Fibroblast of skin of right biceps (primary cell): Measurements from ENCODE around the gene SAP25.
"Not testable (repeated sequence)": the region's sequence is repeated elsewhere in the genome, so short reads cannot be mapped to it uniquely, and the experiment has no call there.

Source experiments
- DNase-seq: peaks from one replicate; pipeline ENCODE4 v3.0.0-alpha.2; 2013

SAP25 gene

GRCh38 chr7:100556541-100556940 lies 17.2 kb downstream of the SAP25 start:
- no peak for DNase-seq

GRCh38 chr7:100555701-100556100 lies 18.0 kb downstream of the SAP25 start:
- no peak for DNase-seq

- no peak for DNase-seq
These were observed 20.7 kb downstream of the SAP25 start for GRCh38 chr7:100553032-100553431.

- DNase-seq = no peak
These were observed 21.2 kb downstream of the SAP25 start for GRCh38 chr7:100552532-100552931.

- peak; percentile 73 for DNase-seq
These were observed 25.3 kb downstream of the SAP25 start for GRCh38 chr7:100548446-100548845.

GRCh38 chr7:100547872-100548271 lies 25.8 kb downstream of the SAP25 start:
- DNase-seq = peak; percentile 40

GRCh38 chr7:100546926-100547800 lies 26.5 kb downstream of the SAP25 start:
- DNase-seq = no peak

GRCh38 chr7:100546129-100546925 lies 27.4 kb downstream of the SAP25 start:
- no peak for DNase-seq

- peak; percentile 95 for DNase-seq
These were observed 28.2 kb downstream of the SAP25 start for GRCh38 chr7:100545360-100546128.

GRCh38 chr7:100544967-100545359 lies 28.7 kb downstream of the SAP25 start:
- no peak for DNase-seq

GRCh38 chr7:100544386-100544785 lies 29.3 kb downstream of the SAP25 start:
- DNase-seq = no peak

GRCh38 chr7:100543586-100543985 lies 30.1 kb downstream of the SAP25 start:
- no peak for DNase-seq

GRCh38 chr7:100541309-100541708 lies 32.4 kb downstream of the SAP25 start:
- not testable (repeated sequence) for DNase-seq

- no peak for DNase-seq
These were observed 33.5 kb downstream of the SAP25 start for GRCh38 chr7:100540073-100540723.

GRCh38 chr7:100539436-100540006 lies 34.2 kb downstream of the SAP25 start:
- no peak for DNase-seq

GRCh38 chr7:100538654-100539435 lies 34.9 kb downstream of the SAP25 start, which contains the start of gene AGFG2:
Gene AGFG2, plus strand, starts transcription at chr7:100539203. Its CDS starts 144 bp downstream, at chr7:100539347.
- peak; percentile 100 for DNase-seq

- no peak for DNase-seq
These were observed 35.4 kb downstream of the SAP25 start for GRCh38 chr7:100538348-100538653.

GRCh38 chr7:100536695-100537094 lies 37.0 kb downstream of the SAP25 start:
- DNase-seq = not testable (repeated sequence)

- not testable (repeated sequence) for DNase-seq
These were observed 37.7 kb downstream of the SAP25 start for GRCh38 chr7:100535982-100536381.

- no peak for DNase-seq
These were observed 41.3 kb downstream of the SAP25 start for GRCh38 chr7:100532165-100533022.
